Measurements from ENCODE around the gene ANKRD63. TPM values are rescaled to one million over a fixed set of nuclear protein-coding genes. Genes with fewer than 3 reads are reported as not detected.

The ANKRD63 gene
- polyA plus RNA-seq, 3 donors, result not detected

- no peaks in the 10 kb centered on the region for H3K9me3 ChIP-seq (replicated peaks in 1 of 2; ENCODE audit: control insufficient read depth in 1 of 2, insufficient read depth in 1 of 2, low read length in 2 of 2)
- H3K9ac ChIP-seq (ENCODE audit: insufficient read depth, low read length, poor library complexity, severe bottlenecking), result no peak overlapping the region
- peak in 1 of 3 donors; percentile 21 for DNase-seq
- peaks cover 75 to 92% of the 10 kb centered on the region in 2 donors for H3K36me3 ChIP-seq (replicated peaks in 1 of 2; ENCODE audit: control insufficient read depth in 1 of 2, insufficient read depth in 2 of 2, low read length in 2 of 2)
- Mint-ChIP-seq H3K27ac (peak overlapping the region in 5 of 7 donors; percentile 58 to 68 (median 63)), H3K27me3 (ENCODE audit: low read depth in 3 of 3) (peaks cover 0 to 1% (median 0%) of the 10 kb centered on the region in 3 donors), H3K4me1 (peaks cover 58% of the 10 kb centered on the region), H3K36me3 (peaks cover 74 to 90% of the 10 kb centered on the region in 2 donors), H3K4me3 (peak overlapping the region; percentile 56 to 84), H3K9me3 (no peaks in the 10 kb centered on the region)
- H2AFZ ChIP-seq (ENCODE audit: insufficient read depth, low read depth, low read length, poor library complexity, severe bottlenecking), result no peak overlapping the region
- intact Hi-C loops (cut with micrococcal nuclease), result no loop called here
- peaks cover 48 to 60% of the 10 kb centered on the region in 2 donors for H3K4me1 ChIP-seq (ENCODE audit: control insufficient read depth in 1 of 2, insufficient read depth in 2 of 2, low read length in 2 of 2)
- H3K27me3 ChIP-seq (ENCODE audit: control insufficient read depth in 2 of 2, insufficient read depth in 2 of 2, low read length in 2 of 2), result no peaks in the 10 kb centered on the region
- peak overlapping the region; percentile 30 for H3K4me2 ChIP-seq (replicated peaks; ENCODE audit: extremely low read depth, low read length, poor library complexity, severe bottlenecking)
- peaks cover 100% of the 10 kb centered on the region for H4K20me1 ChIP-seq (ENCODE audit: insufficient read depth, low read length)
- H3K79me2 ChIP-seq (ENCODE audit: insufficient read depth, low read length), result peaks cover 78% of the 10 kb centered on the region
- peak overlapping the region; percentile 4 to 20 for H3K27ac ChIP-seq (ENCODE audit: low read depth in 1 of 2, low read length in 2 of 2)
- peak overlapping the region in 1 of 3 experiments; percentile 27 for H3K4me3 ChIP-seq (replicated peaks in 1 of 3; ENCODE audit: low read depth in 2 of 3, low read length in 3 of 3)
- no peak for TF ChIP-seq CTCF (IDR thresholded peaks at IDR 0.05)
- 61% methylated on average over 9 of the region's 12 CpGs for WGBS (ENCODE audit: insufficient coverage)
These were observed 18.8 kb upstream of the ANKRD63 start for GRCh38 chr15:40301467-40302179.

- no peak overlapping the region for H3K4me2 ChIP-seq (replicated peaks; ENCODE audit: extremely low read depth, low read length, poor library complexity, severe bottlenecking)
- H4K20me1 ChIP-seq (ENCODE audit: insufficient read depth, low read length), result peaks cover 100% of the 10 kb centered on the region
- intact Hi-C loops (cut with micrococcal nuclease), result no loop called here
- WGBS (ENCODE audit: insufficient coverage), result no CpG with 5 or more reads among the region's 2 CpGs
- H3K36me3 ChIP-seq (replicated peaks in 1 of 2; ENCODE audit: control insufficient read depth in 1 of 2, insufficient read depth in 2 of 2, low read length in 2 of 2), result peaks cover 84 to 100% of the 10 kb centered on the region in 2 donors
- no peaks in the 10 kb centered on the region for H3K9me3 Mint-ChIP-seq
- H3K27ac Mint-ChIP-seq, result peak overlapping the region in 2 of 7 donors; percentile 67 to 68
- H2AFZ ChIP-seq (ENCODE audit: insufficient read depth, low read depth, low read length, poor library complexity, severe bottlenecking), result no peak overlapping the region
- no peaks in the 10 kb centered on the region for H3K9me3 ChIP-seq (replicated peaks in 1 of 2; ENCODE audit: control insufficient read depth in 1 of 2, insufficient read depth in 1 of 2, low read length in 2 of 2)
- peaks cover 41 to 52% of the 10 kb centered on the region in 2 donors for H3K4me1 ChIP-seq (ENCODE audit: control insufficient read depth in 1 of 2, insufficient read depth in 2 of 2, low read length in 2 of 2)
- peaks cover 70% of the 10 kb centered on the region for H3K79me2 ChIP-seq (ENCODE audit: insufficient read depth, low read length)
- H3K9ac ChIP-seq (ENCODE audit: insufficient read depth, low read length, poor library complexity, severe bottlenecking), result no peak overlapping the region
- H3K27ac ChIP-seq (ENCODE audit: low read depth in 1 of 2, low read length in 2 of 2), result peak overlapping the region in 1 of 2 donors; percentile 28
- peaks cover 0 to 1% (median 0%) of the 10 kb centered on the region in 3 donors for H3K27me3 Mint-ChIP-seq (ENCODE audit: low read depth in 3 of 3)
- no peaks in the 10 kb centered on the region for H3K27me3 ChIP-seq (ENCODE audit: control insufficient read depth in 2 of 2, insufficient read depth in 2 of 2, low read length in 2 of 2)
- peaks cover 50% of the 10 kb centered on the region for H3K4me1 Mint-ChIP-seq
- no peak for DNase-seq
- TF ChIP-seq CTCF (IDR thresholded peaks at IDR 0.05), result no peak
- peaks cover 82 to 98% of the 10 kb centered on the region in 2 donors for H3K36me3 Mint-ChIP-seq
- no peak overlapping the region for H3K4me3 ChIP-seq (replicated peaks in 1 of 3; ENCODE audit: low read depth in 2 of 3, low read length in 3 of 3)
- peak overlapping the region in 1 of 2 donors; percentile 42 for H3K4me3 Mint-ChIP-seq
These were observed 17.9 kb upstream of the ANKRD63 start for GRCh38 chr15:40300771-40301170.

All from CD14-positive monocyte (primary cell).